Psoas muscle (tissue), 8 donors: Measurements from ENCODE around the gene SGSM1. TPM values are rescaled to one million over a fixed set of nuclear protein-coding genes. Genes with fewer than 3 reads are reported as not detected.

ENCODE experiments used
- ATAC-seq, 4 donors: fragments of 200-7000 bp; cut with Tn5 transposase; one replicate each; pipeline ENCODE4 v1.9.1; 2020; ENCODE audit warnings: moderate library complexity in 3 of 4, mild to moderate bottlenecking in 2 of 4
- DNase-seq, 2 donors: peaks; one replicate each; pipeline ENCODE4 v3.0.0-alpha.2; 2020
- H3K27ac ChIP-seq: fragments of 200-600 bp; one replicate; pipeline ENCODE4 v1.8.0; 2022
- H3K27me3 ChIP-seq, 3 donors: fragments of 200-600 bp in 1 of 3; one replicate each; pipeline versions ENCODE4 v1.6.1 to v1.8.0; 2013 to 2022; ENCODE audit warnings: low read length in 2 of 3, mild to moderate bottlenecking in 2 of 3, moderate library complexity in 1 of 3; ENCODE audit not compliant: insufficient read depth in 3 of 3
- H3K36me3 ChIP-seq, 2 donors: fragments of 200-600 bp in 1 of 2; one replicate each; pipeline versions ENCODE4 v1.6.1 to v1.8.0; 2013 to 2022; ENCODE audit warnings: low read depth in 1 of 2, mild to moderate bottlenecking in 1 of 2, moderate library complexity in 1 of 2; ENCODE audit not compliant: insufficient read depth in 1 of 2
- H3K4me1 ChIP-seq: fragments of 200-600 bp; one replicate; pipeline ENCODE4 v1.8.0; 2022
- H3K4me3 ChIP-seq: fragments of 200-600 bp; one replicate; pipeline ENCODE4 v1.8.0; 2022; ENCODE audit warnings: mild to moderate bottlenecking
- H3K9me3 ChIP-seq: fragments of 200-600 bp; one replicate; pipeline ENCODE4 v1.8.0; 2022
- WGBS, 3 donors: extraction: QIAGEN DNeasy Blood & Tissue Kit; methylation state at CpG; one replicate each; pipeline versions ENCODE4 v1.1.6 to v1.1.7; 2013; 5-methylcytosine and 5-hydroxymethylcytosine counted together
- intact Hi-C, 2 donors: fragments of 100-400 bp; cut with DNase I; formaldehyde crosslinking; loops; one replicate each; pipeline versions ENCODE4 v1.11.0 to v1.14.2; 2022
- polyA plus RNA-seq, 3 donors: library from polyadenylated mRNA; stranded (reverse); fragments of 200-250 nt; gene quantifications; one replicate each; pipeline ENCODE4 v1.2.3, GENCODE V29; 2013
- total RNA-seq, 4 donors: library from RNA; stranded (reverse); fragmentation: NEBNext Ultra II Directional in 2 of 4; extraction: Animal tissue kit (Norgen Biotek cat#: 25700) in 2 of 4; gene quantifications; one replicate each; pipeline versions ENCODE4 v1.2.1 to v1.2.4, GENCODE V29; 2021 to 2023
- TF ChIP-seq, protein P1 (sequence below): fragments of 200-600 bp; IDR thresholded peaks from one replicate; pipeline ENCODE4 v1.8.0; 2022; ENCODE audit warnings: antibody characterized with exemption
- donor health status: healthy with polysubstance abuse.
- donor health status: DM: no; HTN: no; CAD: no; lungs with moderate emphysema.
- donor health status: Bipolar disorder and iron deficiency.
- donor health status: healthy.
- donor health status: DM: yes; HTN: yes; CAD: no.
- donor health status: DM: no; HTN: no; CAD: no.
- donor health status: DM: no; HTN: no; CAD: no.
- donor health status: DM: yes; HTN: yes; CAD: no.

Gene SGSM1
- total and polyA plus RNA-seq, 7 donors: 0.03 to 0.98 (median 0.32) TPM

DNA sequence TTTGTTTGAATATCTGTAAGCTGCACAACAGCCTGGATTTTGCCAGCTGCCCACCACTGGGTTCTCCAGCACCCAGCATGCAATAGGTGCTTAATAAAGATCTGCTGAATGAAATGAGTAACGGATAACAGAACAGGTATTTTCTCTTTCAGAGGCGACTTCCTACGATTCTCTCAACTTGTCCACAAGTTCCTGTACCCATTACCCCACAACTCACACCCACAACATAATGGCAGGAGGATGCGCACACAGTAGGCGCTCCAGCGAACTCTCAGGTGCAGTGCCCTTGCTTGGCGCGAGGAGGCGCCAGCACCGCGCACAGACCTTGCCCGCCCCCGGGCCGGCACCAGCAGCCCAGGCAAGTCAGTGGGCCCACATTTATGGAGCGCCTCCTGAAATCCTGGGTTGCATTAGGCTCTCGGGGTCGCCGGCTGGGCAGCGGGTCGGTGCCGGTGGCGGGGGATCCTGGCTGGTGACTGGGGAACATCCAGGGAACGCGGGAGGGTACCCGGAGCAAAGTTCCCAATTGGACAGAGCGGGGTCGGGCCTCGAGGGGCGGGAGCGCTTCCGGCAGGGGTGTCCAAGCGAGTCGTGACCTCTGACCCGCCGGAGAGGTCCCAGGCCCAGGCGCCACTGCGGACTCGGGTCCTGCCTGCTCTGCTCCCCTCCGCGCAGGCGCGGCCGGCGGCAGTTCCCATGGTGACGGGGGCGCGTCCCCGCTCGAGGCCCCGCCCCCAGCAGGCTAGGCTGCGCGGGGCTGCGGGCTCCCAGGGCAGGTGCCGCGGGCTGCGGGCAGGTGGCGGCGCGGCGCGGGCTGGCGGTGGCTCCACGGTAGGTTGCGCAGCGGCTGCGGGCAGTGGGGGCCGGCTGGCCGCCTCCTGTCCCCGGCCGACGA is 146.2 kb downstream of the SGSM1 start, which contains the start of gene KIAA1671:
Gene KIAA1671, plus strand, starts transcription at position 775 of the 895 bp plus-strand sequence. CDS start 75,284 bp downstream, outside the sequence.
- no peaks in the 10 kb centered on the region for H3K36me3 ChIP-seq
- no peaks in the 10 kb centered on the region for H3K4me1 ChIP-seq
- peak within 1 kb of the TSS; percentile 54 for H3K27ac ChIP-seq
- intact Hi-C loops: loop anchor here (1.0 to 5.0 kb wide), 3 partner anchors 75 to 97 kb away; no protein-coding TSS in a partner anchor
- DNase-seq (peak; percentile 85 to 89), ATAC-seq (peak; percentile 94 to 97 (median 96))
- TF ChIP-seq, protein P1, sequence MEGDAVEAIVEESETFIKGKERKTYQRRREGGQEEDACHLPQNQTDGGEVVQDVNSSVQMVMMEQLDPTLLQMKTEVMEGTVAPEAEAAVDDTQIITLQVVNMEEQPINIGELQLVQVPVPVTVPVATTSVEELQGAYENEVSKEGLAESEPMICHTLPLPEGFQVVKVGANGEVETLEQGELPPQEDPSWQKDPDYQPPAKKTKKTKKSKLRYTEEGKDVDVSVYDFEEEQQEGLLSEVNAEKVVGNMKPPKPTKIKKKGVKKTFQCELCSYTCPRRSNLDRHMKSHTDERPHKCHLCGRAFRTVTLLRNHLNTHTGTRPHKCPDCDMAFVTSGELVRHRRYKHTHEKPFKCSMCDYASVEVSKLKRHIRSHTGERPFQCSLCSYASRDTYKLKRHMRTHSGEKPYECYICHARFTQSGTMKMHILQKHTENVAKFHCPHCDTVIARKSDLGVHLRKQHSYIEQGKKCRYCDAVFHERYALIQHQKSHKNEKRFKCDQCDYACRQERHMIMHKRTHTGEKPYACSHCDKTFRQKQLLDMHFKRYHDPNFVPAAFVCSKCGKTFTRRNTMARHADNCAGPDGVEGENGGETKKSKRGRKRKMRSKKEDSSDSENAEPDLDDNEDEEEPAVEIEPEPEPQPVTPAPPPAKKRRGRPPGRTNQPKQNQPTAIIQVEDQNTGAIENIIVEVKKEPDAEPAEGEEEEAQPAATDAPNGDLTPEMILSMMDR: peak; percentile 96
- H3K4me3 ChIP-seq: peak within 1 kb of the TSS; percentile 76
- 2% methylated on average over 47 to 71 of the region's 71 CpGs for whole genome bisulfite sequencing, 3 donors
- peaks cover 0 to 60% (median 5%) of the 10 kb centered on the region in 3 donors for H3K27me3 ChIP-seq
- no peaks in the 10 kb centered on the region for H3K9me3 ChIP-seq

GRCh38 chr22:24952837-24953383 is 146.9 kb downstream of the SGSM1 start:
- peak; percentile 47 to 67 for DNase-seq
- peaks cover 0 to 60% (median 2%) of the 10 kb centered on the region in 3 donors for H3K27me3 ChIP-seq
- H3K4me3 ChIP-seq: peak overlapping the region; percentile 76
- H3K9me3 ChIP-seq: no peaks in the 10 kb centered on the region
- H3K36me3 ChIP-seq: no peaks in the 10 kb centered on the region
- no peaks in the 10 kb centered on the region for H3K4me1 ChIP-seq
- TF ChIP-seq, protein P1: no peak
- intact Hi-C loops: loop anchor here (1.0 to 5.0 kb wide), 3 partner anchors 74 to 96 kb away; no protein-coding TSS in a partner anchor
- peak overlapping the region; percentile 54 for H3K27ac ChIP-seq
- WGBS, 3 donors: 1 to 3% (median 1%) methylated on average over 30 to 35 of the region's 35 CpGs
- ATAC-seq: peak; percentile 29 to 54 (median 46)

- peak in 1 of 2 donors; percentile 25 for DNase-seq
- Histone ChIP-seq H3K36me3 (no peaks in the 10 kb centered on the region), H3K4me3 (peak overlapping the region; percentile 76), H3K9me3 (no peaks in the 10 kb centered on the region), H3K4me1 (no peaks in the 10 kb centered on the region), H3K27me3 (peaks cover 0 to 53% (median 2%) of the 10 kb centered on the region in 3 donors), H3K27ac (peak overlapping the region; percentile 54)
- WGBS, 3 donors: 13 to 30% (median 20%) methylated on average over 21 to 47 of the region's 47 CpGs
- intact Hi-C loops: loop anchor here in 1 of 2 donors (2.0 to 5.0 kb wide), 2 partner anchors 74 to 95 kb away; no protein-coding TSS in a partner anchor
- ATAC-seq: peak in 1 of 4 donors; percentile 5
- TF ChIP-seq, protein P1: no peak
These were observed 147.5 kb downstream of the SGSM1 start for GRCh38 chr22:24953384-24954113.

- H3K4me3 ChIP-seq: peak overlapping the region; percentile 76
- peak overlapping the region; percentile 54 for H3K27ac ChIP-seq
- intact Hi-C loops: loop anchor here in 1 of 2 donors (5.0 kb wide), 1 partner anchor 73 kb away; no protein-coding TSS in a partner anchor
- WGBS, 3 donors: 52 to 57% (median 54%) methylated on average over 4 of the region's 4 CpGs
- TF ChIP-seq, protein P1: no peak
- no peaks in the 10 kb centered on the region for H3K9me3 ChIP-seq
- H3K36me3 ChIP-seq: no peaks in the 10 kb centered on the region
- DNase-seq: no peak
- peaks cover 0 to 48% (median 2%) of the 10 kb centered on the region in 3 donors for H3K27me3 ChIP-seq
- no peaks in the 10 kb centered on the region for H3K4me1 ChIP-seq
- no peak for ATAC-seq
These were observed 148.1 kb downstream of the SGSM1 start for GRCh38 chr22:24954114-24954463.
